DMS153 (cell line): ENCODE results near the gene KLK4.

Experiments used
- DNase-seq: peaks from one replicate; lab custom pipeline; 2025; lab: John Stamatoyannopoulos, UW

KLK4 gene

DNA sequence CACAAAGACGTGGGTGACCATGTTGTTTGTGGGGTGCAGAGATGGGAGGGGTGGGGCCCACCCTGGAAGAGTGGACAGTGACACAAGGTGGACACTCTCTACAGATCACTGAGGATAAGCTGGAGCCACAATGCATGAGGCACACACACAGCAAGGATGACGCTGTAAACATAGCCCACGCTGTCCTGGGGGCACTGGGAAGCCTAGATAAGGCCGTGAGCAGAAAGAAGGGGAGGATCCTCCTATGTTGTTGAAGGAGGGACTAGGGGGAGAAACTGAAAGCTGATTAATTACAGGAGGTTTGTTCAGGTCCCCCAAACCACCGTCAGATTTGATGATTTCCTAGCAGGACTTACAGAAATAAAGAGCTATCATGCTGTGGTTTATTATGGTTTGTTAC lies 32.3 kb downstream of the KLK4 start:
- DNase-seq = no peak

- peak; percentile 58 for DNase-seq
Measured at GRCh38 chr19:50877338-50877737, 33.9 kb downstream of the KLK4 start.

DNA sequence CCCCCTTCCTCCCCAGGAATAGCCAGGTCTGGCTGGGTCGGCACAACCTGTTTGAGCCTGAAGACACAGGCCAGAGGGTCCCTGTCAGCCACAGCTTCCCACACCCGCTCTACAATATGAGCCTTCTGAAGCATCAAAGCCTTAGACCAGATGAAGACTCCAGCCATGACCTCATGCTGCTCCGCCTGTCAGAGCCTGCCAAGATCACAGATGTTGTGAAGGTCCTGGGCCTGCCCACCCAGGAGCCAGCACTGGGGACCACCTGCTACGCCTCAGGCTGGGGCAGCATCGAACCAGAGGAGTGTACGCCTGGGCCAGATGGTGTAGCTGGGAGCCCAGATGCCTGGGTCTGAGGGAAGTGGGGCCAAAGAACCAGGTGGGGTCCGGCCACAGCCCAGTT lies 34.7 kb downstream of the KLK4 start:
- DNase-seq = no peak

DNA sequence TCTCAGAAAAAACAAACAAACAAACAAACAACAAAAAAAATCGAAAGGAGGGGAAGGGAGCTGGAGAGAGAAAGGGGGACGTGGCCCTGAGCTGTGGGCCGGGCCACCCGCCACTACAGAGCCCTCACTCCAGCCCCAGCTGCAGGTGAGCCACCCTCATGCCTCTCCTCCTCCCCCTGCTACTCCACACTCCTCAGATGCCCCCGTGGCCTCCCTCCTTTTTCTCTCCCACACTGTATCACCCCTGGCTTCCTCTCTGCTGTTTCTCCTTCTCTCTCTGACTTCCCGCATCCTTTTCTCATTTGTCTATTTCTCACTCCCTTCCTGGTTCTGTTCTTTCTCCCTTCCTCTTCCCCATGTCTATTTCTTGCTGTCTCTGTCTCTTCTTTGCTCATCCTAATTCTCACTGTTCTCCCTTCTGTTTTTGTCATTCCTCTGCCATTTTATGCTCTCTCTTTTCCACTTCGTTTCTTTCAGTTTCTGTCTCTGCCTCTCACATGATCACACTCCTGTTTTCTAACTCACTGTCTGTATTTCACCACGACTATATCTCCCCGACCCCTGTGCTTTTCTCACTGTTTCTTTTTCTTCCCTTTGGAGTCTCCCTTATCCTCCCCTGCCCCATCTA lies 35.3 kb downstream of the KLK4 start:
- no peak for DNase-seq

DNA sequence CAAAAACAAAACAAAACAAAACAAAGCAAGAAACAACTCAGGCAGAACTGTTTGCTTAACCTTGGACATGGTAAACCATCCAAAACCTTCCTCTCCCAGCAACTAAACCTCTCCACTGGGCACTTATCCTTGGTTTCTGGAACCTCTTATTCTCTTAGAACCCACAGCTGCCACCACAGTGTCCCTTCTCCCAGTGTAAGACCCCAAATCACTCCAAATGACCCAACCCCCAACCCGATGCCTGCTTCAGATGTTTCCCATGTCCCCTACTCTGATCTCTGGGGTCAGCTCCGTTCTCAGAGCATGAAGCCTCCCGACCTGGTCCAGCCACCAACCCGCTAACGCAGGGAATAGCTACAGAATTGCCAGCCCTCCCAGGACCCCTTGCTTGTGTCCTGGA lies 37.0 kb downstream of the KLK4 start:
- no peak for DNase-seq

GRCh38 chr19:50873056-50873455 lies 38.1 kb downstream of the KLK4 start, which contains the start of gene KLK2:
TSS of gene KLK2 (plus strand) at chr19:50873439. CDS start at chr19:50873474, 35 bp downstream.
- no peak for DNase-seq

- no peak for DNase-seq
Measured at GRCh38 chr19:50870417-50871089, 40.6 kb downstream of the KLK4 start.

DNA sequence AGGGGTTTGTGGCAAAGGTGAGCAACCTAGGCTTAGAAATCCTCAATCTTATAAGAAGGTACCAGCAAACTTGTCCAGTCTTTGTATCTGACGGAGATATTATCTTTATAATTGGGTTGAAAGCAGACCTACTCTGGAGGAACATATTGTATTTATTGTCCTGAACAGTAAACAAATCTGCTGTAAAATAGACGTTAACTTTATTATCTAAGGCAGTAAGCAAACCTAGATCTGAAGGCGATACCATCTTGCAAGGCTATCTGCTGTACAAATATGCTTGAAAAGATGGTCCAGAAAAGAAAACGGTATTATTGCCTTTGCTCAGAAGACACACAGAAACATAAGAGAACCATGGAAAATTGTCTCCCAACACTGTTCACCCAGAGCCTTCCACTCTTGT lies 41.7 kb downstream of the KLK4 start:
- DNase-seq = no peak

- DNase-seq = no peak
Measured at GRCh38 chr19:50861496-50862286, 49.5 kb downstream of the KLK4 start.

- DNase-seq = no peak
Measured at GRCh38 chr19:50861010-50861409, 50.2 kb downstream of the KLK4 start.

GRCh38 chr19:50859849-50860248 lies 51.3 kb downstream of the KLK4 start:
- DNase-seq = no peak

- DNase-seq = peak; percentile 80
Measured at GRCh38 chr19:50858886-50859285, 52.3 kb downstream of the KLK4 start.

- DNase-seq = no peak
Measured at GRCh38 chr19:50857366-50857765, 53.8 kb downstream of the KLK4 start.
